WTC11 (cell line): ENCODE measurements around the gene PTPRH. TPM values are rescaled to one million over a fixed set of nuclear protein-coding genes. Genes with fewer than 3 reads are reported as not detected.
A peak's percentile ranks its signal among the peaks of the same experiment; 100 is the strongest.

Source experiments
- ATAC-seq: fragments of 200-7000 bp; cut with Tn5 transposase; 2 replicates; pipeline ENCODE4 v1.10.0; 2021; ENCODE audit warnings: mild to moderate bottlenecking, moderate library complexity
- Bru-seq: library from RNA; stranded (reverse); fragments of 400-500 nt; gene quantifications from one replicate; lab custom pipeline; 2021; lab: Mats Ljungman, UMichigan
- CTCF ChIA-PET: fragments of 300-600 bp; sonication (Branson Sonifier 250); formaldehyde crosslinking; loops from one replicate; lab custom pipeline; 2021; ENCODE audit warnings: antibody characterized with exemption; lab: Charles Lee
- POLR2A ChIA-PET: fragments of 350-600 bp; sonication (Branson Sonifier 250); formaldehyde crosslinking; loops from one replicate; lab custom pipeline; 2021; ENCODE audit warnings: antibody characterized with exemption; lab: Charles Lee
- DNase-seq: peaks from one replicate; pipeline ENCODE4 v3.0.0; 2021; ENCODE audit warnings: low spot score
- H3K27ac Mint-ChIP-seq: 2 replicates; pipeline ENCODE4 v1.8.0; 2021; ENCODE audit warnings: mixed read lengths
- H3K27me3 Mint-ChIP-seq: 2 replicates; pipeline ENCODE4 v1.8.0; 2021; ENCODE audit warnings: low read depth, mild to moderate bottlenecking, moderate library complexity, mixed read lengths
- H3K36me3 Mint-ChIP-seq: 2 replicates; pipeline ENCODE4 v1.8.0; 2021; ENCODE audit warnings: mixed read lengths
- H3K4me1 Mint-ChIP-seq: 2 replicates; pipeline ENCODE4 v1.8.0; 2022; ENCODE audit warnings: mixed read lengths
- H3K4me3 Mint-ChIP-seq: 2 replicates; pipeline ENCODE4 v1.8.0; 2021; ENCODE audit warnings: mild to moderate bottlenecking, moderate library complexity, mixed read lengths
- H3K9me3 Mint-ChIP-seq: 2 replicates; pipeline ENCODE4 v1.8.0; 2021; ENCODE audit warnings: mixed read lengths
- CREM ChIP-seq: sonication (generic); formaldehyde crosslinking; IDR thresholded peaks from 2 replicates; pipeline ENCODE4 v1.8.1; 2022; ENCODE audit warnings: mild to moderate bottlenecking, missing genetic modification reagents, moderate library complexity
- GABPB1 ChIP-seq: sonication (generic); formaldehyde crosslinking; IDR thresholded peaks from 2 replicates; pipeline ENCODE4 v1.8.1; 2023; ENCODE audit warnings: mild to moderate bottlenecking, missing genetic modification reagents
- GTF2I ChIP-seq: fragments of 250-450 bp; sonication (Bioruptor Pico); conservative IDR thresholded peaks from 2 replicates; pipeline ENCODE4 v1.4.0; 2021; ENCODE audit warnings: mild to moderate bottlenecking
- IRF2 ChIP-seq: sonication (generic); formaldehyde crosslinking; IDR thresholded peaks from 2 replicates; pipeline ENCODE4 v1.8.0; 2022; ENCODE audit warnings: low read depth, missing genetic modification reagents, borderline replicate concordance
- JAZF1 ChIP-seq: fragments of 250-450 bp; sonication (Bioruptor Pico); IDR thresholded peaks from 2 replicates; pipeline ENCODE4 v1.9.0; 2021; ENCODE audit warnings: moderate library complexity, mild to moderate bottlenecking, inconsistent platforms
- SP1 ChIP-seq: sonication (generic); formaldehyde crosslinking; conservative IDR thresholded peaks from 2 replicates; pipeline ENCODE4 v1.8.1; 2022; ENCODE audit warnings: missing genetic modification reagents
- ZNF263 ChIP-seq: sonication (generic); formaldehyde crosslinking; IDR thresholded peaks from 2 replicates; pipeline ENCODE4 v1.8.1; 2022; ENCODE audit warnings: low read depth, mild to moderate bottlenecking, moderate library complexity, missing genetic modification reagents
- ZNF416 ChIP-seq: fragments of 250-450 bp; sonication (Bioruptor Pico); IDR thresholded peaks from 2 replicates; pipeline ENCODE4 v1.9.0; 2021; ENCODE audit warnings: mild to moderate bottlenecking, inconsistent platforms
- ZNF671 ChIP-seq: fragments of 250-450 bp; sonication (Bioruptor Pico); IDR thresholded peaks from 2 replicates; pipeline ENCODE4 v1.8.0; 2021; ENCODE audit warnings: mild to moderate bottlenecking
- long read RNA-seq, 3 experiments: library from RNA in 1 of 3; library from capped mRNA in 1 of 3; library from polyadenylated mRNA in 1 of 3; unstranded in 2 of 3; stranded (forward) in 1 of 3; transcript quantifications; one replicate each; pipeline ENCODE4 v2.0.0, GENCODE V29; 2021
- total RNA-seq: library from RNA; stranded (reverse); gene quantifications from 3 replicates; pipeline ENCODE4 v1.2.3, GENCODE V29; 2021
- TF ChIP-seq, protein P1 (sequence below): sonication (generic); formaldehyde crosslinking; IDR thresholded peaks from 2 replicates; pipeline ENCODE4 v1.8.1; 2023; ENCODE audit warnings: mild to moderate bottlenecking, missing genetic modification reagents
- TF ChIP-seq, protein P2 (sequence below): sonication (generic); formaldehyde crosslinking; IDR thresholded peaks from 2 replicates; pipeline ENCODE4 v1.8.1; 2023; ENCODE audit warnings: mild to moderate bottlenecking, missing genetic modification reagents, moderate library complexity
- TF ChIP-seq, protein P3 (sequence below): sonication (generic); formaldehyde crosslinking; IDR thresholded peaks from 2 replicates; pipeline ENCODE4 v1.8.0; 2022; ENCODE audit warnings: mild to moderate bottlenecking, missing genetic modification reagents

Gene PTPRH, protein sequence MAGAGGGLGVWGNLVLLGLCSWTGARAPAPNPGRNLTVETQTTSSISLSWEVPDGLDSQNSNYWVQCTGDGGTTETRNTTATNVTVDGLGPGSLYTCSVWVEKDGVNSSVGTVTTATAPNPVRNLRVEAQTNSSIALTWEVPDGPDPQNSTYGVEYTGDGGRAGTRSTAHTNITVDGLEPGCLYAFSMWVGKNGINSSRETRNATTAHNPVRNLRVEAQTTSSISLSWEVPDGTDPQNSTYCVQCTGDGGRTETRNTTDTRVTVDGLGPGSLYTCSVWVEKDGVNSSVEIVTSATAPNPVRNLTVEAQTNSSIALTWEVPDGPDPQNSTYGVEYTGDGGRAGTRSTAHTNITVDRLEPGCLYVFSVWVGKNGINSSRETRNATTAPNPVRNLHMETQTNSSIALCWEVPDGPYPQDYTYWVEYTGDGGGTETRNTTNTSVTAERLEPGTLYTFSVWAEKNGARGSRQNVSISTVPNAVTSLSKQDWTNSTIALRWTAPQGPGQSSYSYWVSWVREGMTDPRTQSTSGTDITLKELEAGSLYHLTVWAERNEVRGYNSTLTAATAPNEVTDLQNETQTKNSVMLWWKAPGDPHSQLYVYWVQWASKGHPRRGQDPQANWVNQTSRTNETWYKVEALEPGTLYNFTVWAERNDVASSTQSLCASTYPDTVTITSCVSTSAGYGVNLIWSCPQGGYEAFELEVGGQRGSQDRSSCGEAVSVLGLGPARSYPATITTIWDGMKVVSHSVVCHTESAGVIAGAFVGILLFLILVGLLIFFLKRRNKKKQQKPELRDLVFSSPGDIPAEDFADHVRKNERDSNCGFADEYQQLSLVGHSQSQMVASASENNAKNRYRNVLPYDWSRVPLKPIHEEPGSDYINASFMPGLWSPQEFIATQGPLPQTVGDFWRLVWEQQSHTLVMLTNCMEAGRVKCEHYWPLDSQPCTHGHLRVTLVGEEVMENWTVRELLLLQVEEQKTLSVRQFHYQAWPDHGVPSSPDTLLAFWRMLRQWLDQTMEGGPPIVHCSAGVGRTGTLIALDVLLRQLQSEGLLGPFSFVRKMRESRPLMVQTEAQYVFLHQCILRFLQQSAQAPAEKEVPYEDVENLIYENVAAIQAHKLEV
- 0.41 to 0.63 TPM (median 0.44 TPM) in 3 replicates for total RNA-seq
- percentile 13 among the genes with signal in this experiment for Bru-seq, nascent RNA
- long read RNA-seq, experiment 1 = 0 reads
- long read RNA-seq, experiment 2 = 0 reads
- long read RNA-seq, experiment 3 = 0 reads

DNA sequence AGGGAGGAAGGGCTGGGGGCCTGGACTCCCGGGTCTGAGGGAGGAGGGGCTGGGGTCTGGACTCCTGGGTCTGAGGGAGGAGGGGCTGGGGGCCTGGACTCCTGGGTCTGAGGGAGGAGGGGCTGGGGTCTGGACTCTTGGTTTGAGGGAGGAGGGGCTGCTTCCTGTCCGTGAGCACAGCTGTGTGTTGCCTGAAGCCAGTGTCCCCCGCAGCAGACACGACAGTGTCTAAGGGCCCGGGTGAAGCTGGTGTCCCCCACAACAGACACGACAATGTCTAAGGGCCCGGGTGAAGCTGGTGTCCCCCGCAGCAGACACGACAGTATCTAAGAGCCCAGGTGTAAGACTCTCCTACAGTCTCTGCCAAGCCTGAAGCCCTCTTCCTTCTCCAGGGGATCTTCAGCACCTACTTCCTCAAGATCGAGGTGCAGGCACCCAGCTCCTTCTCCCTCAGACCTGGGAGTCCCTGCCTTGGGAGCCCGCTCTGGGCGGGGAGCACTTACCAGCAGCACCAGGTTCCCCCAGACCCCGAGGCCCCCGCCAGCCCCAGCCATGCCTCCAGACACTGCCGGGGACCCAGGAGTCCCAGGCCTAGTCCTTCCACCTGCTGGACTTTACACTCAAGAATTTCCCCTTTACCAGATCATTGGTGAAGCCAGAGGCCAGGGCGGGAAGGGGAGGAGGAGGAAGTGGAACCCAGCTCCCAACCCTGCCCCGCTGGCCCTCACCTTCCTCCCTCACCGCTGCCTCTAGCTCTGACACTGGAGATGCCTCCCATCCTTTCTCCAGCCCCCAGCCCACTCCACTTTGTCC, at the start of gene PTPRH:
TSS of gene PTPRH (minus strand) at position 622 of the 813 bp plus-strand sequence. CDS start at position 554, 68 bp downstream.
- Mint-ChIP-seq H3K27me3 (peaks cover 60% of the 10 kb centered on the region), H3K4me1 (peaks cover 8% of the 10 kb centered on the region), H3K9me3 (peaks cover 25% of the 10 kb centered on the region), H3K27ac (no peak within 1 kb of the TSS), H3K36me3 (peaks cover 6% of the 10 kb centered on the region), H3K4me3 (no peak within 1 kb of the TSS)
- no peak for ATAC-seq
- TF ChIP-seq JAZF1 (no peak), GABPB1 (no peak), CREM (CRISPR knock-in tag) (no peak), SP1 (CRISPR knock-in tag) (no peak), GTF2I (CRISPR knock-in tag) (no peak), IRF2 (CRISPR knock-in tag) (no peak), ZNF263 (CRISPR knock-in tag) (no peak)
- TF ChIP-seq, protein P1, sequence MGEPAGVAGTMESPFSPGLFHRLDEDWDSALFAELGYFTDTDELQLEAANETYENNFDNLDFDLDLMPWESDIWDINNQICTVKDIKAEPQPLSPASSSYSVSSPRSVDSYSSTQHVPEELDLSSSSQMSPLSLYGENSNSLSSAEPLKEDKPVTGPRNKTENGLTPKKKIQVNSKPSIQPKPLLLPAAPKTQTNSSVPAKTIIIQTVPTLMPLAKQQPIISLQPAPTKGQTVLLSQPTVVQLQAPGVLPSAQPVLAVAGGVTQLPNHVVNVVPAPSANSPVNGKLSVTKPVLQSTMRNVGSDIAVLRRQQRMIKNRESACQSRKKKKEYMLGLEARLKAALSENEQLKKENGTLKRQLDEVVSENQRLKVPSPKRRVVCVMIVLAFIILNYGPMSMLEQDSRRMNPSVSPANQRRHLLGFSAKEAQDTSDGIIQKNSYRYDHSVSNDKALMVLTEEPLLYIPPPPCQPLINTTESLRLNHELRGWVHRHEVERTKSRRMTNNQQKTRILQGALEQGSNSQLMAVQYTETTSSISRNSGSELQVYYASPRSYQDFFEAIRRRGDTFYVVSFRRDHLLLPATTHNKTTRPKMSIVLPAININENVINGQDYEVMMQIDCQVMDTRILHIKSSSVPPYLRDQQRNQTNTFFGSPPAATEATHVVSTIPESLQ (CRISPR knock-in tag) = no peak
- TF ChIP-seq, protein P2, sequence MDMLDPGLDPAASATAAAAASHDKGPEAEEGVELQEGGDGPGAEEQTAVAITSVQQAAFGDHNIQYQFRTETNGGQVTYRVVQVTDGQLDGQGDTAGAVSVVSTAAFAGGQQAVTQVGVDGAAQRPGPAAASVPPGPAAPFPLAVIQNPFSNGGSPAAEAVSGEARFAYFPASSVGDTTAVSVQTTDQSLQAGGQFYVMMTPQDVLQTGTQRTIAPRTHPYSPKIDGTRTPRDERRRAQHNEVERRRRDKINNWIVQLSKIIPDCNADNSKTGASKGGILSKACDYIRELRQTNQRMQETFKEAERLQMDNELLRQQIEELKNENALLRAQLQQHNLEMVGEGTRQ (CRISPR knock-in tag) = no peak
- TF ChIP-seq, protein P3, sequence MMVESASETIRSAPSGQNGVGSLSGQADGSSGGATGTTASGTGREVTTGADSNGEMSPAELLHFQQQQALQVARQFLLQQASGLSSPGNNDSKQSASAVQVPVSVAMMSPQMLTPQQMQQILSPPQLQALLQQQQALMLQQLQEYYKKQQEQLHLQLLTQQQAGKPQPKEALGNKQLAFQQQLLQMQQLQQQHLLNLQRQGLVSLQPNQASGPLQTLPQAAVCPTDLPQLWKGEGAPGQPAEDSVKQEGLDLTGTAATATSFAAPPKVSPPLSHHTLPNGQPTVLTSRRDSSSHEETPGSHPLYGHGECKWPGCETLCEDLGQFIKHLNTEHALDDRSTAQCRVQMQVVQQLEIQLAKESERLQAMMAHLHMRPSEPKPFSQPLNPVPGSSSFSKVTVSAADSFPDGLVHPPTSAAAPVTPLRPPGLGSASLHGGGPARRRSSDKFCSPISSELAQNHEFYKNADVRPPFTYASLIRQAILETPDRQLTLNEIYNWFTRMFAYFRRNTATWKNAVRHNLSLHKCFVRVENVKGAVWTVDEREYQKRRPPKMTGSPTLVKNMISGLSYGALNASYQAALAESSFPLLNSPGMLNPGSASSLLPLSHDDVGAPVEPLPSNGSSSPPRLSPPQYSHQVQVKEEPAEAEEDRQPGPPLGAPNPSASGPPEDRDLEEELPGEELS (CRISPR knock-in tag) = no peak
- no peak for DNase-seq
- POLR2A ChIA-PET = no interaction called here
- CTCF ChIA-PET = interaction anchor here (0.6 to 1.0 kb wide), 2 partner anchors 43 to 66 kb away, joined by 3 to 4 read pairs; partner anchors contain the start of gene DNAAF3

DNA sequence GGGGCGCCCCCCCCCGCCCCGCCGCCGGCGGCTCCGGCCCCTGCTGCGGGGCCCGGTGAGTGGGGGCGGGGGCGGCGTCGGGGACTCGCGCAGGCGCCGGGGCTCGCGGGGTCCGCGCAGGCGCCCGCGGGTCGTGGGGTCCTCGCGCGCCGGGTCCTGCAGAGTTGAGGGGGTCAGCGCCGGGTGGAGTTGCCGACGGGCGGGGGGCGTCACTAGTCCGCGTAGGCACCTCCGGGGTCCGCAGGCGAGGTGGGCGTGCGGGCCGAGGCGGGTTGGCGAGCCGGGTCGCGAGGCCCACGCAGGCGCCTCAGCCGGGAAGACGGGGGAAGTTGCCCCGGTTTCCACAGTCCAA, 49.2 kb upstream of the PTPRH start:
- no peak for DNase-seq
- peaks cover 3% of the 10 kb centered on the region; the same call in 1 of the 2 replicates for H3K9me3 Mint-ChIP-seq
- CTCF ChIA-PET = interaction anchor here (0.8 to 3.0 kb wide), 3 partner anchors 21 to 92 kb away, joined by 4 to 14 read pairs (median 5); partner anchors contain the start of genes DNAAF3, HSPBP1 and KMT5C
- no peak for TF ChIP-seq ZNF671 (CRISPR knock-in tag)
- TF ChIP-seq ZNF416 (CRISPR knock-in tag) = 0 out of 2 replicates have a peak, but pooled peaks have one; percentile 35
- TF ChIP-seq, all 79 proteins: peak for 1
- POLR2A ChIA-PET = interaction anchor here (0.7 to 1.8 kb wide), 5 partner anchors 21 to 85 kb away, joined by 3 to 15 read pairs (median 4); partner anchors contain the start of genes BRSK1 and HSPBP1
- peaks cover 52% of the 10 kb centered on the region for H3K4me1 Mint-ChIP-seq
- H3K27ac Mint-ChIP-seq = no peak overlapping the region
- no peak for ATAC-seq
- peaks cover 3% of the 10 kb centered on the region for H3K36me3 Mint-ChIP-seq
- peak overlapping the region; percentile 87 for H3K4me3 Mint-ChIP-seq
- no peaks in the 10 kb centered on the region for H3K27me3 Mint-ChIP-seq
